A549 (cell line): ENCODE data around the gene HIC1.

ENCODE experiments used
- MAX ChIP-seq: IDR thresholded peaks from 2 replicates; pipeline ENCODE4 v1.6.1; 2012
- RAD21 ChIP-seq, 2 experiments: fragments of >200 bp in 1 of 2; sonication (Bioruptor Twin) in 1 of 2; formaldehyde crosslinking in 1 of 2; IDR thresholded peaks in 1 of 2; conservative IDR thresholded peaks in 1 of 2; 2 replicates in 1 of 2; 3 replicates in 1 of 2; pipeline ENCODE4 v1.6.1; 2012 to 2018; ENCODE audit warnings: inconsistent platforms in 1 of 2
- RCOR1 ChIP-seq: fragments of 150-350 bp; IDR thresholded peaks from 2 replicates; pipeline ENCODE4 v1.6.1; 2014; ENCODE audit warnings: antibody characterized with exemption, low read length, low read depth
- REST ChIP-seq: fragments of 200-600 bp; sonication (generic); IDR thresholded peaks from 2 replicates; pipeline ENCODE4 v1.6.1; 2016; ENCODE audit warnings: antibody characterized with exemption, mild to moderate bottlenecking, moderate library complexity
- TF ChIP-seq, protein P1 (sequence below): fragments of >200 bp; sonication (Bioruptor Twin); formaldehyde crosslinking; IDR thresholded peaks from 3 replicates; pipeline ENCODE4 v1.5.1; 2016

GRCh38 chr17:2055292-2056205 lies 646 bp downstream of the HIC1 start:
- TF ChIP-seq RAD21 (conservative IDR thresholded peaks at IDR 0.05 in 1 of 2, IDR thresholded peaks at IDR 0.05 in 1 of 2) (no peak), REST (no peak), RCOR1 (no peak), MAX (0 out of 2 replicates have a peak, but pooled peaks have one; percentile 5)
- TF ChIP-seq, protein P1, sequence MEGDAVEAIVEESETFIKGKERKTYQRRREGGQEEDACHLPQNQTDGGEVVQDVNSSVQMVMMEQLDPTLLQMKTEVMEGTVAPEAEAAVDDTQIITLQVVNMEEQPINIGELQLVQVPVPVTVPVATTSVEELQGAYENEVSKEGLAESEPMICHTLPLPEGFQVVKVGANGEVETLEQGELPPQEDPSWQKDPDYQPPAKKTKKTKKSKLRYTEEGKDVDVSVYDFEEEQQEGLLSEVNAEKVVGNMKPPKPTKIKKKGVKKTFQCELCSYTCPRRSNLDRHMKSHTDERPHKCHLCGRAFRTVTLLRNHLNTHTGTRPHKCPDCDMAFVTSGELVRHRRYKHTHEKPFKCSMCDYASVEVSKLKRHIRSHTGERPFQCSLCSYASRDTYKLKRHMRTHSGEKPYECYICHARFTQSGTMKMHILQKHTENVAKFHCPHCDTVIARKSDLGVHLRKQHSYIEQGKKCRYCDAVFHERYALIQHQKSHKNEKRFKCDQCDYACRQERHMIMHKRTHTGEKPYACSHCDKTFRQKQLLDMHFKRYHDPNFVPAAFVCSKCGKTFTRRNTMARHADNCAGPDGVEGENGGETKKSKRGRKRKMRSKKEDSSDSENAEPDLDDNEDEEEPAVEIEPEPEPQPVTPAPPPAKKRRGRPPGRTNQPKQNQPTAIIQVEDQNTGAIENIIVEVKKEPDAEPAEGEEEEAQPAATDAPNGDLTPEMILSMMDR = no peak
